Measurements from ENCODE around the gene CPEB2.
"Not testable (repeated sequence)": the region's sequence is repeated elsewhere in the genome, so short reads cannot be mapped to it uniquely, and the experiment has no call there.

CPEB2 gene

GRCh38 chr4:15086259-15086658, 84.0 kb downstream of the CPEB2 start:
- H3K4me1 Mint-ChIP-seq (ENCODE audit: low read depth in 2 of 2); ATAC-seq (replicated peaks); H3K27ac Mint-ChIP-seq; H3K36me3 Mint-ChIP-seq (ENCODE audit: insufficient read depth); H3K9me3 Mint-ChIP-seq; H3K4me3 Mint-ChIP-seq; DNase-seq: not testable (repeated sequence)
- H3K27me3 Mint-ChIP-seq: peaks cover 25 to 26% of the 10 kb centered on the region in 2 donors

- Mint-ChIP-seq H3K27ac (no peak overlapping the region), H3K4me3 (no peak overlapping the region), H3K4me1 (ENCODE audit: low read depth in 2 of 2) (no peaks in the 10 kb centered on the region), H3K9me3 (no peaks in the 10 kb centered on the region), H3K27me3 (peaks cover 22 to 30% of the 10 kb centered on the region in 2 donors), H3K36me3 (ENCODE audit: insufficient read depth) (no peaks in the 10 kb centered on the region)
- DNase-seq: no peak
- no peak for ATAC-seq (replicated peaks)
These were observed 86.2 kb downstream of the CPEB2 start for GRCh38 chr4:15088394-15089035.

GRCh38 chr4:15089979-15090378, 87.7 kb downstream of the CPEB2 start:
- no peak overlapping the region for H3K27ac Mint-ChIP-seq

DNA sequence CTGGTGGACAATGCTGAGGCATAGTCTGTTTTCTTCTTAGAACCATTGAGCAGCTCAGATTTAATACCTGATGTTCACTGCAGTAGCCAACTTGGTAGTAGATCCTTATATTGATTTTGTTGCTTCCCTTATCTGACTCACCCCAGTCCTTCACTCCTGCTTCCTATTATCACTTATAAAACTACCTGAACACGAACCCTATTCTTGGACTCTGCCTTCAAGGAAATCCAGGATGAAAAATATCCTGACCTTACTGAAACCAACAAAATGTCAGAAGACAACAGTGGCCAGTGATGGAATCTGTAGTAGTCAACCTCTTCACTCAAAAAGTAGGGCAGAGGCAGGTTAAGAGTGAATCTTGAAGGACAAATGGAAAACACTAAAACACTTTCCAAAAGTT, 98.1 kb downstream of the CPEB2 start:
- no peak for DNase-seq
- ATAC-seq (replicated peaks): no peak
- Mint-ChIP-seq H3K27me3 (peaks cover 12 to 43% of the 10 kb centered on the region in 2 donors), H3K4me1 (ENCODE audit: low read depth in 2 of 2) (no peaks in the 10 kb centered on the region), H3K27ac (no peak overlapping the region), H3K36me3 (ENCODE audit: insufficient read depth) (no peaks in the 10 kb centered on the region), H3K9me3 (no peaks in the 10 kb centered on the region), H3K4me3 (no peak overlapping the region)

More at GRCh38 chr4:15089979-15090378, 87.7 kb downstream of the CPEB2 start:
- no peaks in the 10 kb centered on the region for H3K36me3 Mint-ChIP-seq (ENCODE audit: insufficient read depth)
- ATAC-seq (replicated peaks) (no peak), DNase-seq (no peak)
- H3K4me1 Mint-ChIP-seq (ENCODE audit: low read depth in 2 of 2): no peaks in the 10 kb centered on the region
- no peak overlapping the region for H3K4me3 Mint-ChIP-seq
- H3K27me3 Mint-ChIP-seq: peaks cover 17 to 29% of the 10 kb centered on the region in 2 donors
- no peaks in the 10 kb centered on the region for H3K9me3 Mint-ChIP-seq

- ATAC-seq (replicated peaks) (no peak), DNase-seq (no peak)
- H3K9me3 Mint-ChIP-seq: no peaks in the 10 kb centered on the region
- no peak overlapping the region for H3K27ac Mint-ChIP-seq
- peaks cover 12 to 43% of the 10 kb centered on the region in 2 donors for H3K27me3 Mint-ChIP-seq
- no peaks in the 10 kb centered on the region for H3K36me3 Mint-ChIP-seq (ENCODE audit: insufficient read depth)
- H3K4me3 Mint-ChIP-seq: no peak overlapping the region
- no peaks in the 10 kb centered on the region for H3K4me1 Mint-ChIP-seq (ENCODE audit: low read depth in 2 of 2)
These were observed 98.9 kb downstream of the CPEB2 start for GRCh38 chr4:15100994-15101695.

- no peaks in the 10 kb centered on the region for H3K36me3 Mint-ChIP-seq (ENCODE audit: insufficient read depth)
- H3K4me3 Mint-ChIP-seq: no peak overlapping the region
- no peaks in the 10 kb centered on the region for H3K4me1 Mint-ChIP-seq (ENCODE audit: low read depth in 2 of 2)
- H3K9me3 Mint-ChIP-seq: no peaks in the 10 kb centered on the region
- H3K27me3 Mint-ChIP-seq: peaks cover 12 to 31% of the 10 kb centered on the region in 2 donors
- no peak for ATAC-seq (replicated peaks)
- DNase-seq: no peak
- H3K27ac Mint-ChIP-seq: no peak overlapping the region
These were observed 102.5 kb downstream of the CPEB2 start for GRCh38 chr4:15104825-15105224.

- Mint-ChIP-seq H3K27ac (no peak overlapping the region), H3K27me3 (peaks cover 12 to 20% of the 10 kb centered on the region in 2 donors), H3K36me3 (ENCODE audit: insufficient read depth) (no peaks in the 10 kb centered on the region), H3K4me1 (ENCODE audit: low read depth in 2 of 2) (no peaks in the 10 kb centered on the region), H3K9me3 (no peaks in the 10 kb centered on the region), H3K4me3 (no peak overlapping the region)
- no peak for ATAC-seq (replicated peaks)
- no peak for DNase-seq
These were observed 104.1 kb downstream of the CPEB2 start for GRCh38 chr4:15106399-15106798.

DNA sequence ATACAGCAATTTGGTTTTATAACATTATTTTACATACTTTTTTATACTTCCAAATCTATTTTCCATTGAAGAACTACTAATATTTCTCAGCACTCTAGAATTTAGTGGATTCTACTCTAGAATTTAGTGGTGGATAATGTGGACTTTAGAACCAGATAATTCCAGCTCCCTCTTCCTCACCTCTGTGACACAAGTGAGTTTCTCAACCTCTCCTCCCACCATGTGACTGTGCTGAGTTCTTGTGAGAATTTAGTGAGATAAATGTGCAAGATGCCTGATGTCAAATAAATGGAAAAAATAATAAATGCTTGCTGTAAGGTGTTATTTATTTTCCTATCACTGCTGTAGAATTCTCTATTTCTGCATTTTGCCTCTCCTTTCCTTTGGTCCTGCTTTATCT, 107.3 kb downstream of the CPEB2 start:
- Mint-ChIP-seq H3K4me1 (ENCODE audit: low read depth in 2 of 2) (no peaks in the 10 kb centered on the region), H3K9me3 (no peaks in the 10 kb centered on the region), H3K27ac (no peak overlapping the region), H3K27me3 (peaks cover 10 to 12% of the 10 kb centered on the region in 2 donors), H3K36me3 (ENCODE audit: insufficient read depth) (no peaks in the 10 kb centered on the region), H3K4me3 (no peak overlapping the region)
- no peak for DNase-seq
- ATAC-seq (replicated peaks): no peak

DNA sequence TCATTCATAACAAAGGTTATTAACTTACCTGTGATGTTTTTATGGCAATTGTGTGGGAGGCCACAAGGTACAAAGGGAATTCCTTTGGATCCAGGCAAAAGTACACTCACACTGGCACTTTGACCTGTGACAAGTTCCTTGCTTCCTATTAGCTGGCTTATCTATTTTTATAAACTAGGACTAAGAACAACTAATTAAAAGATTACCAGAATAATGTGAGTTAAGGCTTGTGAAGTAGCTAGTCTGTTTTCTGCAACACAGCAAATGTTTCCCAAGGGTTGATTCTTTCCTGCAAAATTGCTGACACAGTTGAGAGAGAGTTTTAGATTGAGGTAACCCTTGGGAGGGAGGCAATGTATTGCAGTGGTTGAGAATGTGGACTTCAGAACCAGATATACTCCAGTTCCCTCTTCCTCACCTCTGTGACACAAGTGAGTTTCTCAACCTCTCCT, 107.9 kb downstream of the CPEB2 start:
- DNase-seq: no peak
- peaks cover 12 to 15% of the 10 kb centered on the region in 2 donors for H3K27me3 Mint-ChIP-seq
- H3K9me3 Mint-ChIP-seq: no peaks in the 10 kb centered on the region
- no peak overlapping the region for H3K27ac Mint-ChIP-seq
- H3K4me3 Mint-ChIP-seq: no peak overlapping the region
- ATAC-seq (replicated peaks): no peak
- no peaks in the 10 kb centered on the region for H3K4me1 Mint-ChIP-seq (ENCODE audit: low read depth in 2 of 2)
- no peaks in the 10 kb centered on the region for H3K36me3 Mint-ChIP-seq (ENCODE audit: insufficient read depth)

DNA sequence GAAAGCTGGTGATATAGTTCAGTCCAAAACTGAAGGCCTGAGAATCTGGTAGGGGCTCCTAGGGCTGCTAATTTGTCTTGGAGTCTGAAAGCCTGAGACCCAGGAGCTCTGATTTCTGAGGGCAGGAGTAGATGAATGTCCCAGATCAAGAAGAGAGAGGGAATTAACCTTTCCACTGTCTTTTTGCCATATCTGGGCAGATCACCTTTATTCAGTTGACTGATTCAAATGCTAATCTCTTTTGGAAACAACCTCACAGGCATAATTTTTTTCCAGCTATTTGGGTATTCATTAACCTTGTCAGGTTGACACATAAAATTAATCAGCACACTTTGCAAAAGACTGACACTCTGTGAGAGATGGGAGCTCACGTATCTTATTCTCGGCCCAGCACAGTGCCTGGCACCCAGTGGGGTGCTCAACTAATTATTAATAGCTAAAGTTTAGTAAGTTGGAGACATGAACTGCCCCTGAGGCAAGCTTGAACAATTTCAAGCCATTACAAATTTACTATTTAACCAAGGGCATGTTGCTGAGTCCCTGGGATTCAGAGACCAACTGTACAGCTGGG, 114.3 kb downstream of the CPEB2 start:
- peaks cover 4 to 7% of the 10 kb centered on the region in 2 donors for H3K9me3 Mint-ChIP-seq

GRCh38 chr4:15117270-15117946, 115.1 kb downstream of the CPEB2 start:
- Mint-ChIP-seq H3K9me3 (peaks cover 4 to 7% of the 10 kb centered on the region in 2 donors), H3K4me3 (no peak overlapping the region), H3K4me1 (ENCODE audit: low read depth in 2 of 2) (no peaks in the 10 kb centered on the region), H3K36me3 (ENCODE audit: insufficient read depth) (no peaks in the 10 kb centered on the region), H3K27me3 (peaks cover 28 to 32% of the 10 kb centered on the region in 2 donors), H3K27ac (no peak overlapping the region)
- DNase-seq (no peak), ATAC-seq (replicated peaks) (no peak)

More for the DNA sequence above, 114.3 kb downstream of the CPEB2 start:
- no peak overlapping the region for H3K27ac Mint-ChIP-seq
- no peaks in the 10 kb centered on the region for H3K4me1 Mint-ChIP-seq (ENCODE audit: low read depth in 2 of 2)
- no peak for ATAC-seq (replicated peaks)
- no peak for DNase-seq
- no peaks in the 10 kb centered on the region for H3K36me3 Mint-ChIP-seq (ENCODE audit: insufficient read depth)
- peaks cover 27 to 28% of the 10 kb centered on the region in 2 donors for H3K27me3 Mint-ChIP-seq
- H3K4me3 Mint-ChIP-seq: no peak overlapping the region

GRCh38 chr4:15118292-15118691, 116.0 kb downstream of the CPEB2 start:
- no peak overlapping the region for H3K27ac Mint-ChIP-seq
- peaks cover 4 to 7% of the 10 kb centered on the region in 2 donors for H3K9me3 Mint-ChIP-seq

More at GRCh38 chr4:15118292-15118691, 116.0 kb downstream of the CPEB2 start:
- no peak for DNase-seq
- Mint-ChIP-seq H3K4me1 (ENCODE audit: low read depth in 2 of 2) (no peaks in the 10 kb centered on the region), H3K36me3 (ENCODE audit: insufficient read depth) (no peaks in the 10 kb centered on the region), H3K4me3 (no peak overlapping the region), H3K27me3 (peaks cover 28 to 32% of the 10 kb centered on the region in 2 donors)
- ATAC-seq (replicated peaks): no peak

Data from effector memory CD8-positive, alpha-beta T cell (primary cell).